GM21723 (cell line): ENCODE measurements around the gene GAPDH.
"Not testable (repeated sequence)": the region's sequence is repeated elsewhere in the genome, so short reads cannot be mapped to it uniquely, and the experiment has no call there.

Experiments
- ATAC-seq: cut with Tn5 transposase; IDR thresholded peaks from one replicate; pipeline ENCODE4 v1.9.1; 2021; ENCODE audit warnings: mild to moderate bottlenecking, moderate library complexity; ENCODE audit not compliant: unreplicated experiment

Gene GAPDH

DNA sequence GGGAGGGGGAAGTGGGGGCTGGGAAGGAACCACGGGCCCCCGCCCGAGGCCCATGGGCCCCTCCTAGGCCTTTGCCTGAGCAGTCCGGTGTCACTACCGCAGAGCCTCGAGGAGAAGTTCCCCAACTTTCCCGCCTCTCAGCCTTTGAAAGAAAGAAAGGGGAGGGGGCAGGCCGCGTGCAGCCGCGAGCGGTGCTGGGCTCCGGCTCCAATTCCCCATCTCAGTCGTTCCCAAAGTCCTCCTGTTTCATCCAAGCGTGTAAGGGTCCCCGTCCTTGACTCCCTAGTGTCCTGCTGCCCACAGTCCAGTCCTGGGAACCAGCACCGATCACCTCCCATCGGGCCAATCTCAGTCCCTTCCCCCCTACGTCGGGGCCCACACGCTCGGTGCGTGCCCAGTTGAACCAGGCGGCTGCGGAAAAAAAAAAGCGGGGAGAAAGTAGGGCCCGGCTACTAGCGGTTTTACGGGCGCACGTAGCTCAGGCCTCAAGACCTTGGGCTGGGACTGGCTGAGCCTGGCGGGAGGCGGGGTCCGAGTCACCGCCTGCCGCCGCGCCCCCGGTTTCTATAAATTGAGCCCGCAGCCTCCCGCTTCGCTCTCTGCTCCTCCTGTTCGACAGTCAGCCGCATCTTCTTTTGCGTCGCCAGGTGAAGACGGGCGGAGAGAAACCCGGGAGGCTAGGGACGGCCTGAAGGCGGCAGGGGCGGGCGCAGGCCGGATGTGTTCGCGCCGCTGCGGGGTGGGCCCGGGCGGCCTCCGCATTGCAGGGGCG lies at the start of gene GAPDH:
Gene GAPDH (plus strand): TSS at position 595 of the 772 bp plus-strand sequence. CDS start 316 bp downstream, outside the sequence.
- ATAC-seq: peak; percentile 65

GRCh38 chr12:6488240-6488639 lies 46.1 kb upstream of the GAPDH start:
- no peak for ATAC-seq

DNA sequence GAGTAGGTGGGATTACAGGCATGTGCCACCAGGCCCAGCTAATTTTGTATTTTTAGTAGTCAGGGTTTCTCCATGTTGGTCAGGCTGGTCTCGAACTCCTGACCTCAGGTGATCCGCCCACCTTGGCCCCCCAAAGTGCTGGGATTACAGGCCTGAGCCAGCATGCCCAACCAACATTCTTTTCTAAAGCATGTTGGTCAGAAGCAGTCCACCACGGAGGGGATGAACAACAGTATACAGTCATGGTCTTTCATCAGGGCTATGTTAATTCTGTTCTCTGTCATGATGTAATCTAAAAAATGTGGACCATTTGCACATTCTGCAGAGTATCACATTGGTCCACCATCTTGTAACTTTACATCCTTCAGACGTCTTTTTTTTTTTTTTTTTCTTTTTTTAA lies 44.9 kb upstream of the GAPDH start:
- ATAC-seq: no peak

DNA sequence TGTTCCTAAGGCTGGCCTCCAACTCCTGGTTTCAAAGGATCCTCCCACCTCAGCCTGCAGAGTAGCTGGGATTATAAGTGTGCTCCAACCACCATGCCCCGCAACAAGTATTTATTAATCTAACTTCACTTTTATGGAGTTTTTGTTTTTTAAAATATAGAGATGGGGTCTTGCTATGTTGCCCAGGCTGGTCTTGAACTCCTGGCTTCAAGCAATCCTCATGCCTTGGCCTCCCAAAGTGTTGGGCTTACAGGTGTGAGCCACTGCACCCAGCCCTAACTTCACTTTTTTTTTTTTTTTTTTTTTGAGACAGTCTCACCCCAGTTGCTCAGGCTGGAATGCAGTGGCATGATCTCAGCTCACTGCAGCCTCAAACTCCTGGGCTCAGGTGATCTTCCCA lies 43.6 kb upstream of the GAPDH start:
- not testable (repeated sequence) for ATAC-seq

DNA sequence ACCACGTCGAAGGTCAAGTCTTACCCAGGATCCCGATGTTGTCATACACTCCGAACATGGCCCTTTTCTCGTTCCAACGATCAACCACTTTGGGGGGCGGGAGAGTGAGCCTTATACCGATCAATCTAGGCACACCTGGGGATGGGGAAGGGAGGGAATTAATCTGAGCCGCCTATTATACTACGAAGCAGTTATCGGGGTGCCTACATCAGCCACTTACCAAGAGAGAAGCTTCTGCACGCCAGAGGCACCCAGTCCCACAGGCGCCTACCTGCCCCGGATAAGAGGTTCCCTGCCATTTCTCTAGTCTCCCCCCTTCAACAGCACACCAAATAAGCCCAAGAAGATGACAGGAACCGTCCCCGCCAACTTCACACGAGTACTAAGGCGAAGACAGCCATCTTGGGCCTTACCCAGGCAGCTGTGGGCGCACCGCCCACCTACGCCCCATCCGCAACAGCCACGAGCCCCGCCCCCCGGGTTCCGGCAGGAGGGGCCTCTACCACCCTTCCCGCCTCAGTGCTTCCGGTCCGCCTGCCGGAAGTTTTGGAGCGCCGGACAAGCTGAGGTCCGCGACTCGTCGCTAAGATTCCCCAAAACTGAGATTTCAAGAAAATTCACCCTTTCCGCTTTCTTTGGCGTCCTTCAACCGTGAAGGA lies 41.4 kb upstream of the GAPDH start, which contains the start of gene MRPL51:
Gene MRPL51 (minus strand): TSS at position 425 of the 659 bp plus-strand sequence. CDS start 126 bp downstream, at position 299.
- ATAC-seq: peak; percentile 73

GRCh38 chr12:6493497-6494257 lies 40.6 kb upstream of the GAPDH start, which contains the start of gene NCAPD2:
Gene NCAPD2 (plus strand): TSS chr12:6494102. CDS start chr12:6495099, 997 bp downstream.
- peak; percentile 83 for ATAC-seq

DNA sequence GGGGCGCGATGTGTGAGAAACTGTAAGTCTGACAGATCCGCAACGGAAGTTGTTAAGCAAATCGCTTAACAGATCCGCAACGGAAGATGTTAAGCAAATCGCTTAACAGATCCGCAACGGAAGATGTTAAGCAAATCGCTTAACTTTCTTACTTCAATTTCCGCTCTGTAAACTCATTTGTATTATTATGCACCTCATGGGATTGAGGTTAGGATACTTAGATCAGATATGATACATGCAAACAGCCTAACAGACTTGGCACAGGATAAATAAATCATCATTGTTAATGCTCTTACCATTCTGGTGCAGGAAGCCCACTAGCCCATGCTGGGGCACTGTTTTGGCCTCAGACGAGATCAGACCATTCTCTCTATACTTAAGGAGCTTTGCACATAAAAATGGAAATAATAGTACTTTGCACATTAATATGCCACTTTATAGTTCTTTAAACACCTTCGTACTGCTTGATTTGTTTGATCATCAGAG lies 40.0 kb upstream of the GAPDH start:
- ATAC-seq: no peak

GRCh38 chr12:6494968-6495367 lies 39.3 kb upstream of the GAPDH start:
- no peak for ATAC-seq

DNA sequence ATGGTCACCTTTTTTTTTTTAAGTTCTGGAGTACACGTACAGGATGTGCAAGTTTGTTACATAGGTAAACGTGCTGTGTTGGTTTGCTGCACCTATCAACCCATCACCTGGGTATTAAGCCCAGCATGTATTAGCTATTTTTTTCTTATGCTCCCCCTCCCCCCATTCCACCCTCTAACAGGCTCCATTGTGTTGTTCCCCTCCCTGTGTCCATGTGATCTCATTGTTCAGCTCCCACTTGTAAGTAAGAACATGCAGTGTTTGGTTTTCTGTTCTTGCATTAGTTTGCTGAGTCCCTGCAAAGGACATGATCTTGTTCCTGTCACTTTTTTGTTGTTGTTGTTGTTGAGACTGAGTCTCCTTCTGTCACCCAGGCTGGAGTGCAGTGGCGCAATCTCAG lies 37.0 kb upstream of the GAPDH start:
- not testable (repeated sequence) for ATAC-seq

GRCh38 chr12:6500466-6500865 lies 33.9 kb upstream of the GAPDH start:
- no peak for ATAC-seq

- no peak for ATAC-seq
Measured at GRCh38 chr12:6507102-6507998, 27.0 kb upstream of the GAPDH start.

DNA sequence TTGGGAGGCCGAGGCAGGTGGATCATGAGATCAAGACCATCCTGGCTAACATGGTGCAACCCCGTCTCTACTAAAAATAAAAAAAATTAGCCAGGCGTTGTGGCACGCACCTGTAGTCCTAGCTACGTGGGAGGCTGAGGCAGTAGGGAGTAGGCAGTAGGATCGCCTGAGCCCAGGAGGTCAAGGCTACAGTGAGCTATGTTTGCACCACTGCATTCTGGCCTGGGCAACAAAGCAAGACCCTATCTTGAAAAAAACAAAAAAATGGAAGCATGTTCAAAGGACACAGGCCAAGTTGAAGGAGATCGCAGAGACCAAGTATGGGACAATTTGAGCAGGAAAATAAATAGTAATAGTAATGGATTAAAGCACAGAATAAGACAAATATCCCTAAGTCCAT lies 26.2 kb upstream of the GAPDH start:
- ATAC-seq: no peak

- no peak for ATAC-seq
Measured at GRCh38 chr12:6520186-6520585, 14.1 kb upstream of the GAPDH start.

DNA sequence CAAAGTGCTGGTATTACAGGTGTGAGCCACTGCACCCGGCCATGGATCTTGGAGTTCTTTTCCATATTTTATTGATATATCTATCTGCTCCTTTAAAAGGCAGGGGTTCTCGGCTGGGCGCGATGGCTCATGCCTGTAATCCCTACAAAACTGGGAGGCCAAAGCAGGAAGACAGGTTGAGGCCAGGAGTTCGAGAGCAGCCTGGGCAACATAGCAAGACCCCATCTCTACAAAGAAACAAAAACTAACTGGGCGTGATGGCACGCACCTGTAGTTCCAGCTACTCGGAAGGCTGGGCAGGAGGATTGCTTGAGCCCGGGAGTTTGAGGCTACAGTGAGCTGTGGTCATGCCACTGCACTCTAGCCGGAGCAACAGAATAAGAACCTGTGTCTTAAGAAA lies 12.1 kb upstream of the GAPDH start:
- no peak for ATAC-seq

DNA sequence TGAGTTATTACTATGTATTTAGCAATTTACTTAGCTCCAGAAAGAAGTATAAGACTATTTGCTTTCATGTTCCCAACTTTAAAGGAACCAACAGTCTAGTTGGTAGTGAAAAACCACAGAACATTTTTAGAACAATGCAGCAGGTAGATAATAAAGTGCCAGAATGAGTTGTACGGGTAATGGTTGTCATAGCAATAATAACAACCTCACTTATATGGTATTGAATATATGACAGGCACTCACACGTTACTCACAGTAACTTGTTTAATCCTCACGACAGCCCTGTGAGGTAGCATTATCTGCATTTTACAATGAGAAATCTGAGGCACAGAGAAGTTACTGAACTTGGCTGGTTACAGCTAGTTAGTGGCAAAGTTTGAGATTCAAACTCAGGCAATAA lies 10.6 kb upstream of the GAPDH start:
- ATAC-seq: no peak

DNA sequence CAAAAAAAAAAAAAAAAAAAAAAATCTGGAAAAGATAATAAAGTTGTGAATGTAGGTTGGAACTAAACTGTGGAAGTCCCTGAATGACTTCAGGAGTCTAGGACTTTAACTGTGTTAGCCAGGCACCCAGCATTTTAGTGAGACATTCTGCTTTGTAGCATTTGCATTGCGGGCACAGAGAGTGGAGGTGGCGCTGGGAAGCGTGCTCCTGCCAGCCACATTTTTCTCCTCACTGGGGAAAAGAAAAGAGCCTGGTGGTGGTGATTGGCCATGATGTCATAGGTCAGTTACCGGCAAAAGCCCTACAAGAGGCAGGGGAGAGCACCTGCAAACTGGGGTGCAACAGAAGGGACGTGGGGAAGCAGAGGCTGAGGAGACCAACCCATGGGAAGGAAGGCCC lies 9.7 kb upstream of the GAPDH start:
- no peak for ATAC-seq

- ATAC-seq: no peak
Measured at GRCh38 chr12:6526201-6526600, 8.1 kb upstream of the GAPDH start.

GRCh38 chr12:6526766-6527525 lies 7.4 kb upstream of the GAPDH start:
- no peak for ATAC-seq

DNA sequence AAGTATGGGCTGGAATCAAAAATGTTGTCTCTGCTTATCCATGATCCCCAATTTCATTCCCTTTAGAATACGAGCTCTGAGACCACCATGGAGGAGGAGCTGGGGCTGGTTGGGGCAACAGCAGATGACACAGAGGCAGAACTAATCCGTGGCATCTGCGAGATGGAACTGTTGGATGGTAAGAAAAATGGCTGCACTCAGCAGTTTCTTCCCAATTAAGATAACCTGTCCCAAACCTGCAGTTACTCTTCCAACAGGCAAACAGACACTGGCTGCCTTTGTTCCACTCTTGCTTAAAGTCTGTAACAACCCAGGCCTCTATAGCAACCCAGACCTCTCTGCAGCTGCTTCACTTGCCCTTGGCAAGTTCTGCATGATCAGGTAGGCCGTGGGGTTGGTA lies 6.6 kb upstream of the GAPDH start:
- no peak for ATAC-seq
